ENCODE results near the gene B9D1. TPM values are rescaled to one million over a fixed set of nuclear protein-coding genes. Genes with fewer than 3 reads are reported as not detected.

B9D1 gene
- total RNA-seq, 1 donor from 2014 or later = 6.7 TPM

- DNase-seq (no peak), ATAC-seq (ENCODE audit: low read depth) (no peak)
- POLR2A ChIA-PET = no interaction called here
- H3K4me3 Mint-ChIP-seq = no peak overlapping the region
- H3K27me3 Mint-ChIP-seq = peaks cover 5% of the 10 kb centered on the region
- intact Hi-C loops (cut with micrococcal nuclease) = no loop called here
- CTCF ChIA-PET = no interaction called here
- TF ChIP-seq, protein P1, sequence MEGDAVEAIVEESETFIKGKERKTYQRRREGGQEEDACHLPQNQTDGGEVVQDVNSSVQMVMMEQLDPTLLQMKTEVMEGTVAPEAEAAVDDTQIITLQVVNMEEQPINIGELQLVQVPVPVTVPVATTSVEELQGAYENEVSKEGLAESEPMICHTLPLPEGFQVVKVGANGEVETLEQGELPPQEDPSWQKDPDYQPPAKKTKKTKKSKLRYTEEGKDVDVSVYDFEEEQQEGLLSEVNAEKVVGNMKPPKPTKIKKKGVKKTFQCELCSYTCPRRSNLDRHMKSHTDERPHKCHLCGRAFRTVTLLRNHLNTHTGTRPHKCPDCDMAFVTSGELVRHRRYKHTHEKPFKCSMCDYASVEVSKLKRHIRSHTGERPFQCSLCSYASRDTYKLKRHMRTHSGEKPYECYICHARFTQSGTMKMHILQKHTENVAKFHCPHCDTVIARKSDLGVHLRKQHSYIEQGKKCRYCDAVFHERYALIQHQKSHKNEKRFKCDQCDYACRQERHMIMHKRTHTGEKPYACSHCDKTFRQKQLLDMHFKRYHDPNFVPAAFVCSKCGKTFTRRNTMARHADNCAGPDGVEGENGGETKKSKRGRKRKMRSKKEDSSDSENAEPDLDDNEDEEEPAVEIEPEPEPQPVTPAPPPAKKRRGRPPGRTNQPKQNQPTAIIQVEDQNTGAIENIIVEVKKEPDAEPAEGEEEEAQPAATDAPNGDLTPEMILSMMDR (IDR thresholded peaks at IDR 0.05) = no peak
- no peaks in the 10 kb centered on the region for H3K9me3 Mint-ChIP-seq
- H3K4me1 Mint-ChIP-seq = no peaks in the 10 kb centered on the region
- H3K27ac Mint-ChIP-seq = no peak overlapping the region
- H3K36me3 Mint-ChIP-seq (ENCODE audit: low read depth) = peaks cover 45% of the 10 kb centered on the region
These were observed 23.0 kb upstream of the B9D1 start for GRCh38 chr17:19385521-19385983.

GRCh38 chr17:19384723-19385391 lies 22.3 kb upstream of the B9D1 start:
- POLR2A ChIA-PET = no interaction called here
- no peak overlapping the region for H3K4me3 Mint-ChIP-seq
- intact Hi-C loops (cut with micrococcal nuclease) = no loop called here
- H3K9me3 Mint-ChIP-seq = no peaks in the 10 kb centered on the region
- no peak overlapping the region for H3K27ac Mint-ChIP-seq
- TF ChIP-seq, protein P1 (IDR thresholded peaks at IDR 0.05) = no peak
- CTCF ChIA-PET = no interaction called here
- H3K27me3 Mint-ChIP-seq = peaks cover 5% of the 10 kb centered on the region
- DNase-seq (no peak), ATAC-seq (ENCODE audit: low read depth) (no peak)
- peaks cover 52% of the 10 kb centered on the region for H3K36me3 Mint-ChIP-seq (ENCODE audit: low read depth)
- no peaks in the 10 kb centered on the region for H3K4me1 Mint-ChIP-seq

- Mint-ChIP-seq H3K9me3 (no peaks in the 10 kb centered on the region), H3K4me3 (no peak overlapping the region), H3K4me1 (peaks cover 2% of the 10 kb centered on the region), H3K27ac (no peak overlapping the region), H3K36me3 (ENCODE audit: low read depth) (peaks cover 56% of the 10 kb centered on the region), H3K27me3 (peaks cover 5% of the 10 kb centered on the region)
- TF ChIP-seq, protein P1 (IDR thresholded peaks at IDR 0.05) = no peak
- POLR2A ChIA-PET = no interaction called here
- intact Hi-C loops (cut with micrococcal nuclease) = no loop called here
- DNase-seq (no peak), ATAC-seq (ENCODE audit: low read depth) (no peak)
- CTCF ChIA-PET = no interaction called here
These were observed 21.4 kb upstream of the B9D1 start for GRCh38 chr17:19383681-19384470.

- H3K4me1 Mint-ChIP-seq = peaks cover 6% of the 10 kb centered on the region
- DNase-seq (no peak), ATAC-seq (ENCODE audit: low read depth) (no peak)
- no peaks in the 10 kb centered on the region for H3K9me3 Mint-ChIP-seq
- TF ChIP-seq, protein P1 (IDR thresholded peaks at IDR 0.05) = no peak
- H3K36me3 Mint-ChIP-seq (ENCODE audit: low read depth) = peaks cover 62% of the 10 kb centered on the region
- no peak overlapping the region for H3K4me3 Mint-ChIP-seq
- CTCF ChIA-PET = no interaction called here
- H3K27ac Mint-ChIP-seq = no peak overlapping the region
- intact Hi-C loops (cut with micrococcal nuclease) = no loop called here
- peaks cover 1% of the 10 kb centered on the region for H3K27me3 Mint-ChIP-seq
- POLR2A ChIA-PET = no interaction called here
These were observed 20.3 kb upstream of the B9D1 start for GRCh38 chr17:19382531-19383444.
